CD4-positive, alpha-beta T cell (primary cell): Measurements from ENCODE around the gene C14orf119. TPM values are rescaled to one million over a fixed set of nuclear protein-coding genes. Genes with fewer than 3 reads are reported as not detected.
A peak's percentile ranks its signal among the peaks of the same experiment; 100 is the strongest.

Source experiments
- ATAC-seq: fragments of 200-7000 bp; cut with Tn5 transposase; one replicate; pipeline ENCODE4 v1.10.0; 2022; ENCODE audit warnings: mild to moderate bottlenecking; ENCODE audit not compliant: poor library complexity
- CTCF ChIA-PET: fragments of 350-600 bp; sonication (Branson Sonifier 250); formaldehyde crosslinking; loops from one replicate; lab custom pipeline; 2021; ENCODE audit warnings: antibody characterized with exemption, inconsistent platforms; lab: Charles Lee
- POLR2A ChIA-PET: fragments of 350-600 bp; sonication (Branson Sonifier 250); formaldehyde crosslinking; loops from one replicate; lab custom pipeline; 2021; ENCODE audit warnings: antibody characterized with exemption, inconsistent platforms; lab: Charles Lee
- DNase-seq, 14 experiments: peaks; one replicate each; pipeline ENCODE4 v3.0.0-alpha.2; 2013 to 2020; ENCODE audit warnings: mixed read lengths in 2 of 14
- H3K27ac ChIP-seq, 2 donors: one replicate each; pipeline versions ENCODE4 v1.5.1 to v1.7.0; 2013; ENCODE audit warnings: low read length in 2 of 2, low read depth in 1 of 2, mild to moderate bottlenecking in 1 of 2
- H3K27me3 ChIP-seq, 2 experiments: 1 replicate in 1 of 2; 2 replicates in 1 of 2; pipeline versions ENCODE4 v1.6.1 to v1.7.0; 2013; ENCODE audit warnings: low read length in 2 of 2, control low read depth in 1 of 2, mild to moderate bottlenecking in 1 of 2, moderate library complexity in 1 of 2; ENCODE audit not compliant: insufficient read depth in 2 of 2, control insufficient read depth in 1 of 2
- H3K36me3 ChIP-seq: one replicate; pipeline ENCODE4 v1.6.1; 2013; ENCODE audit warnings: low read length, control low read depth; ENCODE audit not compliant: insufficient read depth
- H3K4me1 ChIP-seq: one replicate; pipeline ENCODE4 v1.6.1; 2013; ENCODE audit warnings: low read length, control low read depth; ENCODE audit not compliant: insufficient read depth
- H3K4me3 ChIP-seq: one replicate; pipeline ENCODE4 v1.5.1; 2013; ENCODE audit warnings: mild to moderate bottlenecking, low read length, moderate library complexity
- H3K9me3 ChIP-seq, 2 experiments: 1 replicate in 1 of 2; 2 replicates in 1 of 2; pipeline versions ENCODE4 v1.6.1 to v1.7.0; 2013; ENCODE audit warnings: low read length in 2 of 2, mild to moderate bottlenecking in 2 of 2, control low read depth in 1 of 2, moderate library complexity in 1 of 2; ENCODE audit not compliant: control insufficient read depth in 1 of 2, insufficient read depth in 1 of 2
- H3K27ac Mint-ChIP-seq: one replicate; pipeline ENCODE4 v1.8.0; 2020; ENCODE audit warnings: mixed read lengths
- H3K27me3 Mint-ChIP-seq: one replicate; pipeline ENCODE4 v1.8.0; 2021; ENCODE audit warnings: mixed read lengths
- H3K36me3 Mint-ChIP-seq: one replicate; pipeline ENCODE4 v1.8.0; 2021; ENCODE audit warnings: low read depth, mixed read lengths
- H3K4me1 Mint-ChIP-seq: one replicate; pipeline ENCODE4 v1.8.0; 2021; ENCODE audit warnings: low read depth, mixed read lengths
- H3K4me3 Mint-ChIP-seq: one replicate; pipeline ENCODE4 v1.8.0; 2020; ENCODE audit warnings: mild to moderate bottlenecking, mixed read lengths
- H3K9me3 Mint-ChIP-seq: one replicate; pipeline ENCODE4 v1.8.0; 2020; ENCODE audit warnings: mixed read lengths
- intact Hi-C, 2 experiments: fragments of 100-400 bp; cut with DNase I in 1 of 2; cut with micrococcal nuclease in 1 of 2; formaldehyde crosslinking; loops; one replicate each; pipeline versions ENCODE4 v1.15.1 to v1.9.0; 2023 to 2025; cut with DNase I, micrococcal nuclease
- total RNA-seq, 174 experiments: library from RNA in 2 of 174; stranded (reverse) in 2 of 174; gene quantifications; one replicate each; pipeline ENCODE4 v1.2.3 and lab custom pipeline; 2021 to 2026
- TF ChIP-seq, protein P1 (sequence below): fragments of 200-600 bp; IDR thresholded peaks from one replicate; pipeline ENCODE4 v1.8.0; 2022; ENCODE audit warnings: antibody characterized with exemption, mild to moderate bottlenecking

C14orf119 gene
- total RNA-seq, 2 experiments from 2014 or later, result 3.1 to 3.9 TPM

DNA sequence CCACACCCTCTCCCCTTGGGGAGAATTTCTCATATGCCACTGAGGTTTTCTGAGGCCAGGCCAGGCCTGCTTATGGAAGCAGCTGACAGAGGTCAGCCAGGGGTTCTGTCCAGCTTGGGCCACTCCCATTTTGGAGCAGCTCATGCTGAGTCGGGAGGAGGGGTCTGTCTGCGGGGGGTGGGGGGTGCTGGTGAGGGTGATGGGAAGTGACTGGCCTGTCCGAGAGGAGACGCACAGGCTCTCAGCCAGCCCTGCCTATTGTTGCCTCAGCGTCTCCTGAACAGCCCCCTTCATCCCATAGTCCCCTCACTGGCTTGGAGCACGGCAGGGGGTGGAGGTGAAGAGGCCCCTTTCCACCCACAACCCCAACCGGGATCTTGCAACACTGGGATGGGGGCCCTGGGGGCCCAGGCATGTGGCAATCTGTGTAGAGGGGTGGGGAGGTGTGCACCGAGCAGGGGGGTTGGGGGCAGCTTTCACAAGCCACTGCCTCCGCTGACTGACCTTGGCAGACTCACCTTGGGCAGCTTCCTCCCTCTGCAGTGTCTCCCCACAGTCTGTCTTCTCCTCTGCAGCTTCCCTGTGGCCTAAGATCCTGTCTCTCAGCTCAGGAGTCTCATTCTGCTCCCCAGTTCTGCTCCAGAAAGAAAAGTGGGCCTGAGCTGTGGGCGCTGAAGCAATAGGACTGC lies 18.3 kb downstream of the C14orf119 start:
- Mint-ChIP-seq H3K36me3 (no peaks in the 10 kb centered on the region), H3K4me3 (no peak overlapping the region), H3K9me3 (no peaks in the 10 kb centered on the region), H3K27me3 (no peaks in the 10 kb centered on the region), H3K4me1 (peaks cover 26% of the 10 kb centered on the region), H3K27ac (no peak overlapping the region)
- no peak for ATAC-seq
- H3K4me1 ChIP-seq, result peaks cover 23% of the 10 kb centered on the region
- intact Hi-C loops, result loop anchor here in 1 of 2 experiments (5.0 kb wide), 1 partner anchor 41 kb away; no protein-coding TSS in a partner anchor
- ChIA-PET POLR2A (interaction anchor here (1.5 kb wide), 1 partner anchor 18 kb away, joined by 4 read pairs; the partner anchor contains the start of genes ACIN1 and C14orf119), CTCF (interaction anchor here (1.1 kb wide), 2 partner anchors 19 to 37 kb away, joined by 3 read pairs; partner anchors contain the start of gene ACIN1)
- H3K4me3 ChIP-seq, result no peak overlapping the region
- peaks cover 16 to 19% of the 10 kb centered on the region in 2 experiments for H3K27me3 ChIP-seq
- H3K27ac ChIP-seq, result no peak overlapping the region
- no peak for DNase-seq
- no peaks in the 10 kb centered on the region for H3K36me3 ChIP-seq
- TF ChIP-seq, protein P1, sequence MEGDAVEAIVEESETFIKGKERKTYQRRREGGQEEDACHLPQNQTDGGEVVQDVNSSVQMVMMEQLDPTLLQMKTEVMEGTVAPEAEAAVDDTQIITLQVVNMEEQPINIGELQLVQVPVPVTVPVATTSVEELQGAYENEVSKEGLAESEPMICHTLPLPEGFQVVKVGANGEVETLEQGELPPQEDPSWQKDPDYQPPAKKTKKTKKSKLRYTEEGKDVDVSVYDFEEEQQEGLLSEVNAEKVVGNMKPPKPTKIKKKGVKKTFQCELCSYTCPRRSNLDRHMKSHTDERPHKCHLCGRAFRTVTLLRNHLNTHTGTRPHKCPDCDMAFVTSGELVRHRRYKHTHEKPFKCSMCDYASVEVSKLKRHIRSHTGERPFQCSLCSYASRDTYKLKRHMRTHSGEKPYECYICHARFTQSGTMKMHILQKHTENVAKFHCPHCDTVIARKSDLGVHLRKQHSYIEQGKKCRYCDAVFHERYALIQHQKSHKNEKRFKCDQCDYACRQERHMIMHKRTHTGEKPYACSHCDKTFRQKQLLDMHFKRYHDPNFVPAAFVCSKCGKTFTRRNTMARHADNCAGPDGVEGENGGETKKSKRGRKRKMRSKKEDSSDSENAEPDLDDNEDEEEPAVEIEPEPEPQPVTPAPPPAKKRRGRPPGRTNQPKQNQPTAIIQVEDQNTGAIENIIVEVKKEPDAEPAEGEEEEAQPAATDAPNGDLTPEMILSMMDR, result no peak
- H3K9me3 ChIP-seq, result no peaks in the 10 kb centered on the region

DNA sequence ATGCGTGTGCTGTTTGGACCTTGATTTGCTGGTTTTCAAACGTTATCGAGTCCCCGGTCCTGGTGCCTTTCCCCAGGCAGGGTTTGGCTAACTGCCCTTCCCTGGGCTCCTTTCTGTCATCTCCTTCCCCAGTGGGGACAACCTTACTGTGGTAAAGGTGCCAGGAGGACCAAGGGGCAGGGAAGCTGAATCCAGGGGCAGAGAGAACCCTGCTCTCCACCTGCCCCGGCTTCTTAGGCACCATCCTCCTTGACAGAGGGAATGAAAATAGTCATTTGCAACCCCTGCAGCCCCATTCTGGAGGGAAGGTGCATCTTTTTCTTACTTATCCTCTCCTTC lies 18.8 kb downstream of the C14orf119 start:
- no peak overlapping the region for H3K27ac ChIP-seq
- intact Hi-C loops, result loop anchor here in 1 of 2 experiments (5.0 kb wide), 1 partner anchor 42 kb away; no protein-coding TSS in a partner anchor
- no peak for DNase-seq
- H3K4me3 ChIP-seq, result no peak overlapping the region
- no peaks in the 10 kb centered on the region for H3K9me3 ChIP-seq
- no peaks in the 10 kb centered on the region for H3K36me3 Mint-ChIP-seq
- no peak overlapping the region for H3K4me3 Mint-ChIP-seq
- ChIA-PET CTCF (no interaction called here), POLR2A (interaction anchor here (1.5 kb wide), 1 partner anchor 19 kb away, joined by 4 read pairs; the partner anchor contains the start of genes ACIN1 and C14orf119)
- ATAC-seq, result no peak
- peaks cover 29% of the 10 kb centered on the region for H3K4me1 ChIP-seq
- TF ChIP-seq, protein P1, result no peak
- no peaks in the 10 kb centered on the region for H3K27me3 Mint-ChIP-seq
- H3K27me3 ChIP-seq, result peaks cover 16 to 19% of the 10 kb centered on the region in 2 experiments
- H3K36me3 ChIP-seq, result no peaks in the 10 kb centered on the region
- H3K9me3 Mint-ChIP-seq, result no peaks in the 10 kb centered on the region
- peaks cover 31% of the 10 kb centered on the region for H3K4me1 Mint-ChIP-seq
- peak overlapping the region; percentile 94 for H3K27ac Mint-ChIP-seq

DNA sequence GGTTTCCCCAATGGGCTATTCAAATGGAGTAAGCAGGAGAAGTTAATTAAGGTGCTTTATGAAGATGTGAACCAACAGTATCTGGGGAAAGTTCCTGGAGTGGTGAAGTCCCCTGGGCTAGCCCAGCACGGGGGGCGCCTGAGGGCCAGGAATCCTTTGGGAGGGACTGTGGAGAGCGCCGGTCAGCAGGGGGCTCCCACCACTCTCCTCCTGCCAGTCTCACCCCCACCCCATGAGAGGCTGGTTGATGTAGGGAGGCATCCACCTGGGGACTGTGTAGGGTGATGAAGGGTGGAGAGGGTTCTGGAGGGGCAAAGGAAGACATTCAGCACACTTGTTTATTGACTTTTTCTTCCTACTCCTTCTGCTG lies 19.3 kb downstream of the C14orf119 start:
- Histone ChIP-seq H3K27me3 (peaks cover 16 to 19% of the 10 kb centered on the region in 2 experiments), H3K27ac (no peak overlapping the region), H3K36me3 (no peaks in the 10 kb centered on the region), H3K9me3 (no peaks in the 10 kb centered on the region), H3K4me1 (peaks cover 34% of the 10 kb centered on the region), H3K4me3 (no peak overlapping the region)
- Mint-ChIP-seq H3K9me3 (no peaks in the 10 kb centered on the region), H3K4me1 (peaks cover 37% of the 10 kb centered on the region), H3K4me3 (no peak overlapping the region), H3K27me3 (no peaks in the 10 kb centered on the region), H3K36me3 (no peaks in the 10 kb centered on the region), H3K27ac (peak overlapping the region; percentile 94)
- DNase-seq (no peak), ATAC-seq (no peak)
- TF ChIP-seq, protein P1, result no peak
- intact Hi-C loops, result loop anchor here in 1 of 2 experiments (5.0 kb wide), 1 partner anchor 42 kb away; no protein-coding TSS in a partner anchor
- CTCF ChIA-PET, result no interaction called here
- POLR2A ChIA-PET, result no interaction called here
